ENCODE results near the gene STK32B. TPM values are rescaled to one million over a fixed set of nuclear protein-coding genes. Genes with fewer than 3 reads are reported as not detected.
"Not testable (repeated sequence)": the region's sequence is repeated elsewhere in the genome, so short reads cannot be mapped to it uniquely, and the experiment has no call there.

Gene STK32B
- total and polyA plus RNA-seq, 4 donors, result 0.02 to 0.28 (median 0.08) TPM; not detected in 1

- no peak for DNase-seq (ENCODE audit: low spot score)
- Histone ChIP-seq H3K9ac (ENCODE audit: low read depth in 1 of 2, low read length in 2 of 2) (no peak overlapping the region), H3K4me1 (ENCODE audit: control insufficient read depth in 4 of 4, insufficient read depth in 4 of 4, low read length in 3 of 4) (no peaks in the 10 kb centered on the region), H3K36me3 (ENCODE audit: control insufficient read depth in 4 of 4, insufficient read depth in 3 of 4, low read depth in 1 of 4, low read length in 3 of 4) (no peaks in the 10 kb centered on the region), H3K27ac (ENCODE audit: low read depth in 1 of 2, low read length in 2 of 2) (no peak overlapping the region), H3K4me3 (ENCODE audit: low read depth in 1 of 3, low read length in 3 of 3) (no peak overlapping the region), H3K27me3 (ENCODE audit: control insufficient read depth in 4 of 4, insufficient read depth in 4 of 4, low read length in 3 of 4) (peaks cover 0 to 7% (median 0%) of the 10 kb centered on the region in 4 donors), H3K9me3 (ENCODE audit: control insufficient read depth in 4 of 4, low read length in 3 of 4) (peaks cover 0 to 3% (median 0%) of the 10 kb centered on the region in 4 donors)
- TF ChIP-seq SP1 (IDR thresholded peaks at IDR 0.05) (no peak), RXRA (IDR thresholded peaks at IDR 0.05) (no peak), ATF3 (IDR thresholded peaks at IDR 0.05) (no peak), HNF4G (IDR thresholded peaks at IDR 0.05) (no peak), TAF1 (conservative IDR thresholded peaks at IDR 0.05) (no peak), ZBTB33 (IDR thresholded peaks at IDR 0.05) (no peak), YY1 (IDR thresholded peaks at IDR 0.05) (no peak), JUND (IDR thresholded peaks at IDR 0.05) (no peak)
- 68% methylated on average over 4 of the region's 4 CpGs for WGBS
Observed at GRCh38 chr4:5238173-5238572, 186.9 kb downstream of the STK32B start.

DNA sequence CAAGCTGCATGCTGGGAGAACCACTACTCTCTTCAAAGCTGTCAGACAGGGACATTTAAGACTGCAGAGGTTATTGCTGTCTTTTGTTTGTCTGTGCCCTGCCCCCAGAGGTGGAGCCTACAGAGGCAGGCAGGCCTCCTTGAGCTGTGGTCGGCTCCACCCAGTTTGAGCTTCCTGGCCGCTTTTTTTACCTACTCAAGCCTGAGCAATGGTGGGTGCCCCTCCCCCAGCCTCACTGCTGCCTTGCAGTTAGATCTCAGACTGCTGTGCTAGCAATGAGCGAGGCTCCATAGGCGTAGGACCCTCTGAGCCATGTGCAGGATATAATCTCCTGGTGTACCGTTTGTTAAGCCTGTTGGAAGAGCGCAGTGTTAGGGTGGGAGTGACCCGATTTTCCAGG, 195.8 kb downstream of the STK32B start:
- not testable (repeated sequence) for H3K27ac ChIP-seq (ENCODE audit: low read depth in 1 of 2, low read length in 2 of 2); DNase-seq (ENCODE audit: low spot score); H3K9ac ChIP-seq (ENCODE audit: low read depth in 1 of 2, low read length in 2 of 2); H3K4me3 ChIP-seq (ENCODE audit: low read depth in 1 of 3, low read length in 3 of 3); H3K36me3 ChIP-seq (ENCODE audit: control insufficient read depth in 4 of 4, insufficient read depth in 3 of 4, low read depth in 1 of 4, low read length in 3 of 4); H3K4me1 ChIP-seq (ENCODE audit: control insufficient read depth in 4 of 4, insufficient read depth in 4 of 4, low read length in 3 of 4); H3K27me3 ChIP-seq (ENCODE audit: control insufficient read depth in 4 of 4, insufficient read depth in 4 of 4, low read length in 3 of 4); H3K9me3 ChIP-seq (ENCODE audit: control insufficient read depth in 4 of 4, low read length in 3 of 4)
- WGBS, result 73% methylated on average over 7 of the region's 7 CpGs

GRCh38 chr4:5247735-5248134, 196.5 kb downstream of the STK32B start:
- H3K4me1 ChIP-seq (ENCODE audit: control insufficient read depth in 4 of 4, insufficient read depth in 4 of 4, low read length in 3 of 4), result no peaks in the 10 kb centered on the region
- WGBS, result 90% methylated on average over 1 of the region's 1 CpG
- TF ChIP-seq HNF4A (conservative IDR thresholded peaks at IDR 0.05) (no peak), JUND (IDR thresholded peaks at IDR 0.05) (no peak), MAX (IDR thresholded peaks at IDR 0.05) (no peak)

DNA sequence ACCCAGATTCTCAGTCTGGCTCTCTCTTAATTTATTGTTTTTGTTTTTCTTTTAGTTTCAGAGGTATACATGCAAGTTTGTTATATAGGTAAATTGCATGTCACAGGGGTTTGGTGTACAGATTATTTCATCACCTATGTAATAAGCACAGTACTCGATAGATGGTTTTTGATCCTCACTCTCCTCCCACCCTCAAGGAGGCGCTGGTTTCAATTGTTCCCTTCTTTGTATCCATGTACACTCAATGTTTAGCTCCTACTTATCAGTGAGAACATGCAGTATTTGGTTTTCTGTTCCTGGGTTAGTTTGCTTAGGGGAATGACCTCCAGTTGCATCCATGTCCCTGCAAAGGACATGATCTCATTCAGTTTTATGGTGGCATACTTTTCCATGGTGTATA, 198.4 kb downstream of the STK32B start:
- 52% methylated on average over 2 of the region's 2 CpGs for WGBS

More at GRCh38 chr4:5247735-5248134, 196.5 kb downstream of the STK32B start:
- H3K9ac ChIP-seq (ENCODE audit: low read depth in 1 of 2, low read length in 2 of 2), result no peak overlapping the region
- no peak for DNase-seq (ENCODE audit: low spot score)
- H3K36me3 ChIP-seq (ENCODE audit: control insufficient read depth in 4 of 4, insufficient read depth in 3 of 4, low read depth in 1 of 4, low read length in 3 of 4), result no peaks in the 10 kb centered on the region
- H3K4me3 ChIP-seq (ENCODE audit: low read depth in 1 of 3, low read length in 3 of 3), result no peak overlapping the region
- no peak overlapping the region for H3K27ac ChIP-seq (ENCODE audit: low read depth in 1 of 2, low read length in 2 of 2)
- no peaks in the 10 kb centered on the region for H3K9me3 ChIP-seq (ENCODE audit: control insufficient read depth in 4 of 4, low read length in 3 of 4)
- H3K27me3 ChIP-seq (ENCODE audit: control insufficient read depth in 4 of 4, insufficient read depth in 4 of 4, low read length in 3 of 4), result no peaks in the 10 kb centered on the region

DNA sequence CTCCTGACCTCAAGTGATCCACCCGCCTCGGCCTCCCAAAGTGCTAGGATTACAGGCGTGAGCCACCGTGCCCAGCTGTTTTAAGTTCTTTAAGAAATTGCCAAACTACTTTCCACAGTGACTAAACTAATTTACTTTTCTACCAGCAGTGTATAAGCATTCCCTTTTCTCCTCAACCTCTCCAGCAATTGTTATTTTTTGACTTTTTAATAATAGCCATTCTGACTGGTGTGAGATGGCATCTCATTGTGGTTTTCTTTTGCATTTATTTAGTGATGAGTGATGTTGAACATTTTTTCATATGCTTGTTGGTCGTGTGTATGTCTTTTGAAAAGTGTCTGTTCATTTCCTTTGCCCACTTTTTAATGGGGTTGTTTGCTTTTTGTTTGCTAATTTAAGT, 199.3 kb downstream of the STK32B start:
- not testable (repeated sequence) for H3K4me3 ChIP-seq (ENCODE audit: low read depth in 1 of 3, low read length in 3 of 3); H3K9ac ChIP-seq (ENCODE audit: low read depth in 1 of 2, low read length in 2 of 2); H3K27me3 ChIP-seq (ENCODE audit: control insufficient read depth in 4 of 4, insufficient read depth in 4 of 4, low read length in 3 of 4); H3K9me3 ChIP-seq (ENCODE audit: control insufficient read depth in 4 of 4, low read length in 3 of 4); H3K4me1 ChIP-seq (ENCODE audit: control insufficient read depth in 4 of 4, insufficient read depth in 4 of 4, low read length in 3 of 4); H3K27ac ChIP-seq (ENCODE audit: low read depth in 1 of 2, low read length in 2 of 2); H3K36me3 ChIP-seq (ENCODE audit: control insufficient read depth in 4 of 4, insufficient read depth in 3 of 4, low read depth in 1 of 4, low read length in 3 of 4); DNase-seq (ENCODE audit: low spot score)
- WGBS, result 79% methylated on average over 5 of the region's 5 CpGs

More for the DNA sequence above, 198.4 kb downstream of the STK32B start:
- H3K36me3 ChIP-seq (ENCODE audit: control insufficient read depth in 4 of 4, insufficient read depth in 3 of 4, low read depth in 1 of 4, low read length in 3 of 4), result no peaks in the 10 kb centered on the region
- no peak overlapping the region for H3K4me3 ChIP-seq (ENCODE audit: low read depth in 1 of 3, low read length in 3 of 3)
- no peaks in the 10 kb centered on the region for H3K4me1 ChIP-seq (ENCODE audit: control insufficient read depth in 4 of 4, insufficient read depth in 4 of 4, low read length in 3 of 4)
- no peak for DNase-seq (ENCODE audit: low spot score)
- no peak overlapping the region for H3K9ac ChIP-seq (ENCODE audit: low read depth in 1 of 2, low read length in 2 of 2)
- no peak overlapping the region for H3K27ac ChIP-seq (ENCODE audit: low read depth in 1 of 2, low read length in 2 of 2)
- H3K27me3 ChIP-seq (ENCODE audit: control insufficient read depth in 4 of 4, insufficient read depth in 4 of 4, low read length in 3 of 4), result no peaks in the 10 kb centered on the region
- no peak for TF ChIP-seq FOXA2 (IDR thresholded peaks at IDR 0.05)
- TF ChIP-seq TAF1 (conservative IDR thresholded peaks at IDR 0.05), result no peak
- H3K9me3 ChIP-seq (ENCODE audit: control insufficient read depth in 4 of 4, low read length in 3 of 4), result no peaks in the 10 kb centered on the region

All from liver (tissue), 9 donors.